SU-DHL-6 (cell line): ENCODE data around the gene HRK.

ENCODE experiments used
- H2AFZ ChIP-seq: fragments of 200-600 bp; sonication (generic); 2 replicates; pipeline ENCODE4 v1.6.1; 2014; ENCODE audit warnings: low read depth, mild to moderate bottlenecking, moderate library complexity, mixed read lengths, antibody characterized with exemption, low read length; ENCODE audit not compliant: severe bottlenecking
- H3F3A ChIP-seq: fragments of 200-600 bp; shearing (Covaris generic); 2 replicates; pipeline ENCODE4 v1.6.0; 2016; ENCODE audit warnings: antibody characterized with exemption, mild to moderate bottlenecking; ENCODE audit not compliant: insufficient read depth
- H3K27ac ChIP-seq: fragments of 200-600 bp; sonication (generic); 2 replicates; pipeline ENCODE4 v1.5.1; 2016; ENCODE audit warnings: low read depth, mild to moderate bottlenecking, low read length, moderate library complexity, mixed read lengths
- H3K27me3 ChIP-seq: fragments of 200-600 bp; sonication (generic), shearing (Covaris generic); 2 replicates; pipeline ENCODE4 v1.6.0; 2014; ENCODE audit warnings: mild to moderate bottlenecking, low read length
- H3K36me3 ChIP-seq: fragments of 200-600 bp; sonication (generic); 2 replicates; pipeline ENCODE4 v1.6.1; 2014; ENCODE audit warnings: mild to moderate bottlenecking, low read length, mixed read lengths
- H3K4me2 ChIP-seq: fragments of 300-600, 200-600 bp; shearing (Covaris generic), sonication (generic); 2 replicates; pipeline ENCODE4 v1.6.0; 2014; ENCODE audit warnings: low read length, low read depth, mild to moderate bottlenecking; ENCODE audit not compliant: poor library complexity, severe bottlenecking
- H3K4me3 ChIP-seq: fragments of 200-600 bp; sonication (generic); 2 replicates; pipeline ENCODE4 v1.5.1; 2014; ENCODE audit warnings: antibody characterized with exemption, low read length, mild to moderate bottlenecking, mixed read lengths; ENCODE audit not compliant: insufficient read depth, poor library complexity, severe bottlenecking
- H3K79me2 ChIP-seq: fragments of 200-600 bp; sonication (generic); 2 replicates; pipeline ENCODE4 v1.6.1; 2014; ENCODE audit warnings: mild to moderate bottlenecking, low read length, moderate library complexity; ENCODE audit not compliant: insufficient read depth
- H3K9ac ChIP-seq: fragments of 200-600 bp; sonication (generic); 2 replicates; pipeline ENCODE4 v1.7.0; 2014; ENCODE audit warnings: mild to moderate bottlenecking, low read length
- H3K9me2 ChIP-seq: fragments of 200-600 bp; sonication (generic); replicated peaks from 2 replicates; pipeline ENCODE4 v1.6.1; 2014; ENCODE audit warnings: low read length; ENCODE audit not compliant: insufficient read depth
- H3K9me3 ChIP-seq: fragments of 200-600 bp; sonication (generic); 2 replicates; pipeline ENCODE4 v1.6.1; 2014; ENCODE audit warnings: low read length, mixed read lengths; ENCODE audit not compliant: insufficient read depth
- H4K20me1 ChIP-seq: fragments of 200-600 bp; sonication (generic); 2 replicates; pipeline ENCODE4 v1.6.1; 2014; ENCODE audit warnings: low read depth, mild to moderate bottlenecking, antibody characterized with exemption, low read length, moderate library complexity, mixed read lengths
- CTCF ChIP-seq: fragments of 200-600 bp; sonication (generic); IDR thresholded peaks from one replicate; pipeline ENCODE4 v1.5.1; 2017; ENCODE audit warnings: antibody characterized with exemption, mild to moderate bottlenecking, low read length, moderate library complexity; ENCODE audit not compliant: insufficient read depth, poor library complexity, severe bottlenecking
- EZH2phosphoT487 ChIP-seq: fragments of 200-600 bp; sonication (generic), shearing (Covaris generic); conservative IDR thresholded peaks from 2 replicates; pipeline ENCODE4 v1.6.1; 2018; ENCODE audit warnings: mild to moderate bottlenecking, antibody characterized with exemption, low read length, moderate library complexity, mixed read lengths

Gene HRK

GRCh38 chr12:116881325-116881876 lies at the start of gene HRK:
HRK (minus strand) TSS chr12:116881441; CDS start chr12:116881307, 134 bp downstream.
- peak within 1 kb of the TSS; percentile 5 for H2AFZ ChIP-seq
- no peaks in the 10 kb centered on the region for H3K36me3 ChIP-seq
- no peak for TF ChIP-seq CTCF
- no peak; the same call in 1 of the 2 replicates for TF ChIP-seq EZH2phosphoT487
- peak within 1 kb of the TSS; percentile 54 for H3K4me2 ChIP-seq
- H3K9me2 ChIP-seq, result no peaks in the 10 kb centered on the region
- 0 out of 2 replicates have a peak, but pooled peaks cover 2% of the 10 kb centered on the region for H3K27me3 ChIP-seq
- H3K4me3 ChIP-seq, result peak within 1 kb of the TSS; percentile 43
- peak within 1 kb of the TSS; percentile 43 for H3K9ac ChIP-seq
- H4K20me1 ChIP-seq, result no peaks in the 10 kb centered on the region
- no peaks in the 10 kb centered on the region for H3K79me2 ChIP-seq
- no peaks in the 10 kb centered on the region for H3F3A ChIP-seq
- no peak within 1 kb of the TSS for H3K27ac ChIP-seq
- no peaks in the 10 kb centered on the region for H3K9me3 ChIP-seq

DNA sequence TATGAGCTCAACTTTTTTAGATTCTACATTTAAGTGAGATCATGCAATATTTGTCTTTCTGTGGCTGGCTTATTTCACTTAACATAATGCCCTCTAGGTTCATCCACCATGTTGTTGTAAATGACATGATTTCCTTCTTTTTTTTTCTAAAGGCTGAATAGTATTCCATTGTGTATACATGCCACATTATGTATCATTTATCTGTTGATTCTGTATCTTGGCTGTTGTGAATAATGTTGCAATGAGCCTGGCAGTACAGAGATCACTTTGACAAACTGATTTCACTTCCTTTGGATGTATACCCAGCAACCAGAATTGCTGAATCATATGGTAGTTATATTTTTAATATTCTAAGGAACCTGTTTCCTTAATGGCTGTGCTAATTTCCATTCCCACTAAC lies 48.6 kb upstream of the HRK start:
- H3K4me2 ChIP-seq, result no peak overlapping the region
- no peaks in the 10 kb centered on the region for H3K9me3 ChIP-seq
- peaks cover 14% of the 10 kb centered on the region; the same call in 1 of the 2 replicates for H3K36me3 ChIP-seq
- H2AFZ ChIP-seq, result no peak overlapping the region
- H3K9me2 ChIP-seq, result no peaks in the 10 kb centered on the region
- H3K27me3 ChIP-seq, result no peaks in the 10 kb centered on the region
- no peak overlapping the region for H3K9ac ChIP-seq
- H3K79me2 ChIP-seq, result peaks cover 32% of the 10 kb centered on the region; the same call in 1 of the 2 replicates
- 0 out of 2 replicates have a peak, but pooled peaks cover 8% of the 10 kb centered on the region for H4K20me1 ChIP-seq
- TF ChIP-seq CTCF (no peak), EZH2phosphoT487 (no peak)
- H3K27ac ChIP-seq, result no peak overlapping the region
- peaks cover 11% of the 10 kb centered on the region; the same call in 1 of the 2 replicates for H3F3A ChIP-seq
- H3K4me3 ChIP-seq, result no peak overlapping the region

GRCh38 chr12:116928504-116928903 lies 47.3 kb upstream of the HRK start:
- H3K36me3 ChIP-seq, result peaks cover 6% of the 10 kb centered on the region; the same call in 1 of the 2 replicates
- no peak for TF ChIP-seq CTCF
- TF ChIP-seq EZH2phosphoT487, result no peak
- no peak overlapping the region for H3K9ac ChIP-seq
- no peaks in the 10 kb centered on the region for H3K9me3 ChIP-seq
- no peaks in the 10 kb centered on the region for H3K9me2 ChIP-seq
- H3K79me2 ChIP-seq, result peaks cover 27% of the 10 kb centered on the region; the same call in 1 of the 2 replicates
- peaks cover 8% of the 10 kb centered on the region; the same call in 1 of the 2 replicates for H3F3A ChIP-seq
- H2AFZ ChIP-seq, result no peak overlapping the region
- no peak overlapping the region for H3K4me2 ChIP-seq
- no peaks in the 10 kb centered on the region for H3K27me3 ChIP-seq
- no peak overlapping the region for H3K27ac ChIP-seq
- no peak overlapping the region for H3K4me3 ChIP-seq
- peaks cover 8% of the 10 kb centered on the region; the same call in 1 of the 2 replicates for H4K20me1 ChIP-seq
